Upper lobe of left lung (tissue), 6 donors: ENCODE results near the gene TSKU. TPM values are rescaled to one million over a fixed set of nuclear protein-coding genes. Genes with fewer than 3 reads are reported as not detected.
A peak's percentile ranks its signal among the peaks of the same experiment; 100 is the strongest.

Experiments
- ATAC-seq, 2 donors: fragments of 200-7000 bp; cut with Tn5 transposase; one replicate each; pipeline ENCODE4 v1.9.1; 2022; ENCODE audit warnings: mild to moderate bottlenecking in 2 of 2, moderate library complexity in 2 of 2; ENCODE audit not compliant: low FRiP score in 2 of 2
- DNase-seq, 2 donors: peaks; one replicate each; pipeline ENCODE4 v3.0.0-alpha.2; 2019 to 2020
- H3K27ac ChIP-seq, 4 donors: fragments of 200-600 bp; sonication (generic); one replicate each; pipeline ENCODE4 v1.5.1; 2016 to 2019
- H3K27me3 ChIP-seq, 4 donors: fragments of 200-600 bp; sonication (generic); one replicate each; pipeline ENCODE4 v1.5.1; 2017 to 2019
- H3K36me3 ChIP-seq, 4 donors: fragments of 200-600 bp; sonication (generic); one replicate each; pipeline ENCODE4 v1.5.1; 2016 to 2019
- H3K4me1 ChIP-seq, 4 donors: fragments of 200-600 bp; sonication (generic); one replicate each; pipeline ENCODE4 v1.5.1; 2018 to 2019
- H3K4me3 ChIP-seq, 4 donors: fragments of 200-600 bp; sonication (generic); one replicate each; pipeline ENCODE4 v1.5.1; 2017 to 2019; ENCODE audit warnings: mild to moderate bottlenecking in 2 of 4, moderate library complexity in 1 of 4
- H3K9me3 ChIP-seq, 4 donors: fragments of 200-600 bp; sonication (generic); one replicate each; pipeline ENCODE4 v1.5.1; 2018 to 2019
- CTCF ChIP-seq, 6 experiments: fragments of 450-650 bp in 4 of 6; fragments of 200-600 bp in 2 of 6; sonication (generic) in 2 of 6; IDR thresholded peaks; one replicate each; pipeline ENCODE4 v1.5.1; 2016 to 2019; ENCODE audit warnings: antibody characterized with exemption in 6 of 6
- EP300 ChIP-seq, 4 donors: sonication (generic); formaldehyde crosslinking; IDR thresholded peaks; one replicate each; pipeline ENCODE4 v1.5.1; 2017; ENCODE audit warnings: antibody characterized with exemption in 4 of 4, control low read depth in 2 of 4
- POLR2A ChIP-seq, 4 donors: fragments of 450-650 bp; IDR thresholded peaks; one replicate each; pipeline ENCODE4 v1.5.1; 2016 to 2017; ENCODE audit warnings: antibody characterized with exemption in 4 of 4, mild to moderate bottlenecking in 2 of 4
- POLR2AphosphoS5 ChIP-seq, 2 donors: sonication (generic); formaldehyde crosslinking; IDR thresholded peaks; one replicate each; pipeline ENCODE4 v1.5.1; 2017; ENCODE audit warnings: antibody characterized with exemption in 2 of 2
- WGBS, 2 donors: methylation state at CpG; one replicate each; pipeline ENCODE4 v1.1.5; 2017 to 2018; 5-methylcytosine and 5-hydroxymethylcytosine counted together
- total RNA-seq, 6 donors: library from RNA; depleted of rRNA in 4 of 6; stranded (reverse); fragments of >200 nt in 4 of 6; gene quantifications; one replicate each; pipeline versions ENCODE4 v1.1.0 to v1.2.1, GENCODE V29; 2016 to 2021
- donor health status: DM: no; HTN: no; CAD: no; lungs with moderate emphysema.
- donor health status: DM: no; HTN: yes; CAD: no; lungs with severe emphysema.

Gene TSKU
- total RNA-seq, 6 donors from 2014 or later = 2.1 to 19.8 (median 9.5) TPM

DNA sequence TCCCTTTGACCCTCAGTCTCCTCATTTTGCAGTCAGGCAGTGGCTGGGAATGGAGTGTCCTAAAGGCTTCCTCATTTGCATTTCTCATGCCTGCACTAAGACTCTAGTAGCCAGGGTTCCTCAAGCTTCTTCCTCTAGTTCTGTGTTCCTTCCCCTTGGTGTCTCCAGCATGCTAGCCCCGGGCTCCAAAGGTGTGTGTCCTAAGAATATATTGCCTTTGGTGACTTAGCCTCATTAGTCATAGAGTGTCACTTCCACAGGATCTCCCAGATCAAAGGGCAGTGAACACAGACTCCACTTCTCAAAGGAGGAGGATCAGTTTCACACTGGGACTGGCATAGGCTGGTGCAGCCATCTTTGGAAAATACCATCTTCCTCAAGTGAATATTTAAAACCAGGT is 56.2 kb downstream of the TSKU start:
- H3K9me3 ChIP-seq = no peaks in the 10 kb centered on the region
- DNase-seq (no peak), ATAC-seq (peak in 1 of 2 donors; percentile 45)
- 17 to 44% methylated on average over 1 of the region's 1 CpG for WGBS, 2 donors
- H3K27ac ChIP-seq = peak overlapping the region in 1 of 4 donors; percentile 74
- H3K4me3 ChIP-seq = no peak overlapping the region
- H3K36me3 ChIP-seq = no peaks in the 10 kb centered on the region
- TF ChIP-seq EP300 (IDR thresholded peaks at IDR 0.05) (no peak), CTCF (IDR thresholded peaks at IDR 0.05) (no peak)
- H3K27me3 ChIP-seq = no peaks in the 10 kb centered on the region
- peaks cover 29 to 50% (median 38%) of the 10 kb centered on the region in 4 donors for H3K4me1 ChIP-seq

GRCh38 chr11:76841923-76842452 is 58.8 kb downstream of the TSKU start:
- ATAC-seq = no peak
- WGBS, 2 donors = 80 to 94% methylated on average over 4 of the region's 4 CpGs

GRCh38 chr11:76843907-76844306 is 60.8 kb downstream of the TSKU start:
- DNase-seq = no peak
- TF ChIP-seq CTCF (IDR thresholded peaks at IDR 0.05) (no peak), POLR2A (IDR thresholded peaks at IDR 0.05) (no peak), POLR2AphosphoS5 (IDR thresholded peaks at IDR 0.05) (no peak), EP300 (IDR thresholded peaks at IDR 0.05) (no peak)
- Histone ChIP-seq H3K9me3 (no peaks in the 10 kb centered on the region), H3K4me1 (peaks cover 5 to 12% (median 9%) of the 10 kb centered on the region in 4 donors), H3K4me3 (no peak overlapping the region), H3K27me3 (no peaks in the 10 kb centered on the region), H3K36me3 (no peaks in the 10 kb centered on the region), H3K27ac (no peak overlapping the region)
- WGBS, 2 donors = 98 to 100% methylated on average over 3 of the region's 3 CpGs
- ATAC-seq = no peak

More at GRCh38 chr11:76841923-76842452, 58.8 kb downstream of the TSKU start:
- no peaks in the 10 kb centered on the region for H3K9me3 ChIP-seq
- no peaks in the 10 kb centered on the region for H3K36me3 ChIP-seq
- no peaks in the 10 kb centered on the region for H3K27me3 ChIP-seq
- H3K4me1 ChIP-seq = peaks cover 9 to 23% (median 16%) of the 10 kb centered on the region in 4 donors
- TF ChIP-seq EP300 (IDR thresholded peaks at IDR 0.05) (no peak), POLR2AphosphoS5 (IDR thresholded peaks at IDR 0.05) (no peak), CTCF (IDR thresholded peaks at IDR 0.05) (no peak), POLR2A (IDR thresholded peaks at IDR 0.05) (no peak)
- no peak for DNase-seq
- no peak overlapping the region for H3K27ac ChIP-seq
- H3K4me3 ChIP-seq = no peak overlapping the region

DNA sequence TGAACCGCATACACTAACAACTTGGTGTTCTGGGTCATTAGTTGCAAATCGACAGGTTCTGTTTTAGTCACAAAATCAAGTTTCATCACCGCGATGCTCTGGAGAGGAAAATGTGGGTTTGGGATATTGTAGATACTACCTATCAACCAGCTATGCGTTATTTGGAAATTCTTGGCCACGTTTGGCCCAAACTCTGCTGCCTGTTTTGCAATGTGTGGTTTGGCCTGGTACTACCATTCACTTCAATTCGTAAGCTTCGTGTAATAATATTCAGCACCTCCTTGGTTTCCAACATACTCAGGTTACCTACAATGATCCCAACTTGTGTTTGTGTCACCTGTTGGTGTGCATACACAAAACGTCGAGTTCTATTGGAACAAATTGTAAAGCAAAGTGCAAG is 61.4 kb downstream of the TSKU start:
- Histone ChIP-seq H3K27ac (no peak overlapping the region), H3K27me3 (no peaks in the 10 kb centered on the region), H3K4me3 (no peak overlapping the region), H3K9me3 (no peaks in the 10 kb centered on the region), H3K4me1 (peaks cover 5 to 8% (median 7%) of the 10 kb centered on the region in 4 donors), H3K36me3 (no peaks in the 10 kb centered on the region)
- WGBS, 2 donors = 70 to 76% methylated on average over 10 of the region's 10 CpGs
- TF ChIP-seq POLR2AphosphoS5 (IDR thresholded peaks at IDR 0.05) = no peak
- no peak for TF ChIP-seq POLR2A (IDR thresholded peaks at IDR 0.05)
- no peak for TF ChIP-seq CTCF (IDR thresholded peaks at IDR 0.05)
- DNase-seq = no peak
- ATAC-seq = no peak

- no peaks in the 10 kb centered on the region for H3K9me3 ChIP-seq
- H3K27ac ChIP-seq = no peak overlapping the region
- H3K4me3 ChIP-seq = no peak overlapping the region
- H3K36me3 ChIP-seq = no peaks in the 10 kb centered on the region
- H3K4me1 ChIP-seq = peaks cover 5 to 8% (median 7%) of the 10 kb centered on the region in 4 donors
- H3K27me3 ChIP-seq = no peaks in the 10 kb centered on the region
- TF ChIP-seq CTCF (IDR thresholded peaks at IDR 0.05) = no peak
- no peak for TF ChIP-seq EP300 (IDR thresholded peaks at IDR 0.05)
- no peak for TF ChIP-seq POLR2AphosphoS5 (IDR thresholded peaks at IDR 0.05)
- TF ChIP-seq POLR2A (IDR thresholded peaks at IDR 0.05) = no peak
- DNase-seq = no peak
- 87 to 91% methylated on average over 3 of the region's 3 CpGs for WGBS, 2 donors
- no peak for ATAC-seq
Measured at GRCh38 chr11:76845069-76845468, 61.9 kb downstream of the TSKU start.
